ENCODE results near the gene DDX39B. TPM values are rescaled to one million over a fixed set of nuclear protein-coding genes. Genes with fewer than 3 reads are reported as not detected.

The DDX39B gene
- total and polyA plus RNA-seq, 2 donors (not counting 3 experiments of a cell fraction or from before 2014, with no cell fraction given): 453 to 766 TPM

GRCh38 chr6:31531771-31532643 is 9.8 kb downstream of the DDX39B start:
- ChIA-PET CTCF (interaction anchor here (1.0 to 1.6 kb wide), 4 partner anchors 10 to 49 kb away, joined by 3 to 7 read pairs (median 4); partner anchors contain the start of gene DDX39B), POLR2A (interaction anchor here (0.8 to 1.6 kb wide), 2 partner anchors 10 to 37 kb away, joined by 3 to 4 read pairs; partner anchors contain the start of gene DDX39B)
- dilution Hi-C loops (cut with MboI; ENCODE audit: extremely low pct_ligation_motif_present, low sequenced_read_pairs) (no loop called here), intact Hi-C loops (cut with micrococcal nuclease) (no loop called here)
- Histone ChIP-seq H3K4me2 (ENCODE audit: insufficient read depth, low read length) (no peak overlapping the region), H3K79me2 (ENCODE audit: control insufficient read depth, insufficient read depth, low read length) (peaks cover 38% of the 10 kb centered on the region), H3K4me1 (ENCODE audit: control insufficient read depth, extremely low read depth, insufficient read depth, low read length) (peaks cover 5% of the 10 kb centered on the region), H2AFZ (ENCODE audit: low read depth, low read length) (no peak overlapping the region), H3K36me3 (ENCODE audit: control insufficient read depth in 2 of 2, extremely low read depth in 1 of 2, insufficient read depth in 2 of 2, low read length in 2 of 2) (peaks cover 39 to 56% of the 10 kb centered on the region in 2 experiments), H3K27ac (ENCODE audit: insufficient read depth, low read depth, low read length) (no peak overlapping the region), H3K9ac (replicated peaks; ENCODE audit: extremely low read depth, insufficient read depth, low read length) (no peak overlapping the region), H3K9me1 (replicated peaks; ENCODE audit: control insufficient read depth, extremely low read depth, insufficient read depth, low read length) (no peaks in the 10 kb centered on the region), H3K4me3 (replicated peaks in 1 of 3; ENCODE audit: insufficient read depth in 1 of 3, low read depth in 1 of 3, low read length in 3 of 3) (no peak overlapping the region), H3K9me3 (replicated peaks; ENCODE audit: control insufficient read depth, insufficient read depth, low read length) (no peaks in the 10 kb centered on the region), H4K20me1 (replicated peaks; ENCODE audit: control insufficient read depth, extremely low read depth, insufficient read depth, low read length) (no peaks in the 10 kb centered on the region), H3K27me3 (ENCODE audit: control insufficient read depth in 2 of 2, insufficient read depth in 2 of 2, low read length in 2 of 2) (no peaks in the 10 kb centered on the region)
- FAIRE-seq (peak; percentile 56), DNase-seq (ENCODE audit: low read depth, low spot score) (no peak)
- TF ChIP-seq EZH2 (IDR thresholded peaks at IDR 0.05; ENCODE audit: borderline replicate concordance, low read depth, low read length, severe bottlenecking): no peak
- peak; percentile 26 for TF ChIP-seq POLR2A (IDR thresholded peaks at IDR 0.05; ENCODE audit: low read depth, low read length)
- BruUV-seq (replicated peaks): no TSS peak

- Histone ChIP-seq H3K4me2 (ENCODE audit: insufficient read depth, low read length) (no peak overlapping the region), H4K20me1 (replicated peaks; ENCODE audit: control insufficient read depth, extremely low read depth, insufficient read depth, low read length) (no peaks in the 10 kb centered on the region), H3K27me3 (ENCODE audit: control insufficient read depth in 2 of 2, insufficient read depth in 2 of 2, low read length in 2 of 2) (no peaks in the 10 kb centered on the region), H3K4me1 (ENCODE audit: control insufficient read depth, extremely low read depth, insufficient read depth, low read length) (peaks cover 12% of the 10 kb centered on the region), H2AFZ (ENCODE audit: low read depth, low read length) (no peak overlapping the region), H3K36me3 (ENCODE audit: control insufficient read depth in 2 of 2, extremely low read depth in 1 of 2, insufficient read depth in 2 of 2, low read length in 2 of 2) (peaks cover 33 to 50% of the 10 kb centered on the region in 2 experiments), H3K9ac (replicated peaks; ENCODE audit: extremely low read depth, insufficient read depth, low read length) (no peak overlapping the region), H3K9me3 (replicated peaks; ENCODE audit: control insufficient read depth, insufficient read depth, low read length) (no peaks in the 10 kb centered on the region), H3K9me1 (replicated peaks; ENCODE audit: control insufficient read depth, extremely low read depth, insufficient read depth, low read length) (no peaks in the 10 kb centered on the region), H3K4me3 (replicated peaks in 1 of 3; ENCODE audit: insufficient read depth in 1 of 3, low read depth in 1 of 3, low read length in 3 of 3) (no peak overlapping the region), H3K27ac (ENCODE audit: insufficient read depth, low read depth, low read length) (no peak overlapping the region), H3K79me2 (ENCODE audit: control insufficient read depth, insufficient read depth, low read length) (peaks cover 30% of the 10 kb centered on the region)
- intact Hi-C loops (cut with micrococcal nuclease) (no loop called here), dilution Hi-C loops (cut with MboI; ENCODE audit: extremely low pct_ligation_motif_present, low sequenced_read_pairs) (no loop called here)
- POLR2A ChIA-PET: interaction anchor here (1.6 kb wide), 1 partner anchor 36 kb away, joined by 4 read pairs; no protein-coding TSS in a partner anchor
- CTCF ChIA-PET: interaction anchor here (1.0 to 1.6 kb wide), 4 partner anchors 10 to 50 kb away, joined by 3 to 7 read pairs (median 4); partner anchors contain the start of gene DDX39B
- TF ChIP-seq GATA2 (IDR thresholded peaks at IDR 0.05; ENCODE audit: insufficient read depth, insufficient read length, low read depth, low read length) (no peak), MAX (IDR thresholded peaks at IDR 0.05; ENCODE audit: insufficient read depth, insufficient read length) (no peak), CTCF (IDR thresholded peaks at IDR 0.05; ENCODE audit: extremely low read depth in 1 of 2, insufficient read depth in 1 of 2, low read depth in 1 of 2, low read length in 2 of 2) (no peak), FOS (IDR thresholded peaks at IDR 0.05; ENCODE audit: borderline replicate concordance, insufficient read depth, low read length) (no peak), EZH2 (IDR thresholded peaks at IDR 0.05; ENCODE audit: borderline replicate concordance, low read depth, low read length, severe bottlenecking) (no peak), MYC (IDR thresholded peaks at IDR 0.05; ENCODE audit: low read depth, low read length) (no peak), POLR2AphosphoS5 (IDR thresholded peaks at IDR 0.05; ENCODE audit: insufficient read depth, low read depth, low read length) (no peak), POLR2A (IDR thresholded peaks at IDR 0.05; ENCODE audit: low read depth, low read length) (no peak), JUN (IDR thresholded peaks at IDR 0.05; ENCODE audit: borderline replicate concordance, insufficient read depth, insufficient read length, low read depth) (no peak)
- FAIRE-seq: no peak
- no TSS peak for BruUV-seq (replicated peaks)
- DNase-seq (ENCODE audit: low read depth, low spot score): no peak
Measured at GRCh38 chr6:31531162-31531561, 10.6 kb downstream of the DDX39B start.

Measured in endothelial cell of umbilical vein (primary cell).